ENCODE results near the gene AQP12A.

AQP12A gene

GRCh38 chr2:240741091-240741490, 49.4 kb downstream of the AQP12A start:
- DNase-seq (ENCODE audit: low read depth, low spot score) = no peak

- DNase-seq (ENCODE audit: low read depth, low spot score) = no peak
Measured at GRCh38 chr2:240742602-240743095, 51.0 kb downstream of the AQP12A start.

- no peak for DNase-seq (ENCODE audit: low read depth, low spot score)
Measured at GRCh38 chr2:240745456-240745855, 53.8 kb downstream of the AQP12A start.

GRCh38 chr2:240745962-240746361, 54.3 kb downstream of the AQP12A start:
- no peak for DNase-seq (ENCODE audit: low read depth, low spot score)

- no peak for DNase-seq (ENCODE audit: low read depth, low spot score)
Measured at GRCh38 chr2:240746671-240747070, 55.0 kb downstream of the AQP12A start.

- no peak for DNase-seq (ENCODE audit: low read depth, low spot score)
Measured at GRCh38 chr2:240747256-240747655, 55.6 kb downstream of the AQP12A start.

Data from activated CD4-positive, CD25-positive, alpha-beta regulatory T cell treated with anti-CD3 and anti-CD28 coated beads, Interleukin-2, amount 50 U/mL, for 16 hours (primary cell).